Activated CD4-positive, alpha-beta T cell treated with anti-CD3 and anti-CD28 coated beads, Interleukin-2, amount 50 U/mL, for 48 hours (primary cell): Measurements from ENCODE around the gene SIKE1.
"Not testable (repeated sequence)": the region's sequence is repeated elsewhere in the genome, so short reads cannot be mapped to it uniquely, and the experiment has no call there.

Experiments used
- DNase-seq, 2 experiments: peaks; one replicate each; pipeline ENCODE4 v3.0.0-alpha.2; 2020

The SIKE1 gene

DNA sequence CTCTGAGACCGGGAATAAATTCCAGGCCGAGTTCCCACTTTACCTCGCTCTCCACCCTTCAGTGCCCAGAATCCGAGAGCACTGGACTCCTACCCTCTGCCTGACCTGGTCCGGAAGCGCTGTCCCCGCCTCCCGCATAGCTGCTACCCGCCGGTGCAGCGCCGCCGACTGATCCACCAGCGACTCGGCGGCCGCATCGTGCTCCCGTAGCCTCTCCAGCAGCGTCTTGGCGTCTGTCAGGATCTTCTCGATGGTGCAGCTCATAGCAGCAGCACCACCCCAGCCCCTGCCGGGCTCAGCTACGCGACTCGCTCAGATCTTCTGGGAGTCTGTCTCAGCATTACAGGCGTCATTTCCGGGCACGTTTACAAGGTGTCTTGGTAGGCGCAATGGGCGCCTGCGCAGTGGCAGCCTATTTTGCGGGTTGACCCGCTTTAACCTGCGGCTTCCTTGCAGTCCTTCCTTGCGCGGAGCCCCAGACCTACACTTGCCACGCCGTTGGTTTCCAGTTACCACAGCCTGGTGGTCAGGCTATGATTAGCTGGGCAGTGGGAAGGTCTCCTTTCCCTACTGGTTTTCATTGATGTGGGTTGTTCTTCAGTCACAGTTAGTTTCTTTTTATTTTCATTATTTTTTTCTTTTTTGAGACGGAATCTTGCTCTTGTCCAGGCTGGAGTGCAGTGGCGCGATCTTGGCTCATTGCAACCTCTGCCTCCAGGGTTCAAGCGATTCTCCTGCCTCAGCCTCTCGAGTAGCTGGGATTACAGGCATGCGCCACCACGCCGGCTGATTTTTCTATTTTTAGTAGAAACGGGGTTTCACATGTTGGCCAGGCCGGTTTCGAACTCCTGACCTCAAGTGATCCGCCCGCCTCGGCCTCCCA is at the start of gene SIKE1:
TSS of gene SIKE1 (minus strand) at position 342 of the 883 bp plus-strand sequence. CDS start at position 264, 78 bp downstream.
- peak; percentile 90 to 95 for DNase-seq

GRCh38 chr1:114830075-114830474 is 49.6 kb upstream of the SIKE1 start:
- DNase-seq = not testable (repeated sequence)

- DNase-seq = no peak
These were observed 47.8 kb upstream of the SIKE1 start for GRCh38 chr1:114828251-114828650.

GRCh38 chr1:114821978-114822377 is 41.5 kb upstream of the SIKE1 start:
- no peak for DNase-seq

GRCh38 chr1:114820392-114820791 is 39.9 kb upstream of the SIKE1 start:
- DNase-seq = no peak

GRCh38 chr1:114819869-114820268 is 39.4 kb upstream of the SIKE1 start:
- no peak for DNase-seq

DNA sequence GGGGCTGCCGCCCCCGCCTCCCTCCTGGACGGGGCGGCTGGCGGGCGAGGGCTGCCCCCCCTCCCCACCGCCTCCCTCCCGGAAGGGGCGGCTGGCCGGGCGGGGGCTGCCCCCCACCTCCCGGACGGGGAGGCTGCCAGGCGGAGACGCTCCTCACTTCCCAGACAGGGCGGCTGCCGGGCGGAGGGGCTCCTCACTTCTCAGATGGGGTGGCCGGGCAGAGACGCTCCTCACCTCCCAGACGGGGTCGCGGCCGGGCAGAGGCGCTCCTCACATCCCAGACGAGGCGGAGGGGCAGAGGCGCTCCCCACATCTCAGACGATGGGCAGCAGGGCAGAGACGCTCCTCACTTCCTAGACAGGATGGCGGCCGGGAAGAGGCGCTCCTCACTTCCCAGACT is 24.0 kb upstream of the SIKE1 start:
- not testable (repeated sequence) for DNase-seq

DNA sequence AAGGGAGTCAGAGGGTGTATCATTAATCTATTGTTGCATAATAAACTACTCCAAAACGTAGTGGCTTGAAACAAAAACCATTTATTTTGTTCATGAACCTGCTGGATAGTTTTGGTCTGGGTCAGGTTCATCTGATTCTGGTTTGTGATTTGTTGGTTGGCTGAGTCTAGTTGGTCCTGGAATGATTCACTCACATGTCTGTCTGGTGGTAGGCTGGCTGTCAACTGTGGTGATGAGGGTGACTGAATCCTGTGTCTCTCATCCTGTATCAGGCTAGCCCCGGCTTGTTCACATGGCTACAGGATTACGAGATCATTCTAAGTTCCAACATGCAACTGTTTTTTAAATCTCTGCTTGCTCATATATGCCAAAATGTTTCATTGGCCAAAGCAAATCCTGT is 22.5 kb upstream of the SIKE1 start:
- no peak for DNase-seq

DNA sequence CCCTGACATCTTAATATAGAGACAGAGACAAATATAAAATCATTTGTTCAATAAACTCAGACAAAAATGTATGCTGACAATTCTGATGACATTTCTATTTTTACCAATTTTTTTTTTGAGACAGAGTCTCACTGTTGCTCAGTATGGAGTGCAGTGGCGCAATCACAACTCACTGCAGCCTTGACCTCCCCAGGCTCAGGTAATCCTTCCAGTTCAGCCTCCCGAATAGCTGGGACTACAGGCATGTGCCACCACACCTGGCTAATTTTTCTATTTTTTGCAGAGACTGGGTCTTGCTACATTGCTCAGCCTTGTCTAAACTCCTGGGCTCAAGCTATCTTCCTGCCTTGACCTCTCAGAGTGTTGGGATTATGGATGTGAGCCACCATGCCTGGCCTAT is 13.6 kb upstream of the SIKE1 start:
- no peak for DNase-seq

- not testable (repeated sequence) for DNase-seq
These were observed 10.1 kb upstream of the SIKE1 start for GRCh38 chr1:114790581-114790980.

DNA sequence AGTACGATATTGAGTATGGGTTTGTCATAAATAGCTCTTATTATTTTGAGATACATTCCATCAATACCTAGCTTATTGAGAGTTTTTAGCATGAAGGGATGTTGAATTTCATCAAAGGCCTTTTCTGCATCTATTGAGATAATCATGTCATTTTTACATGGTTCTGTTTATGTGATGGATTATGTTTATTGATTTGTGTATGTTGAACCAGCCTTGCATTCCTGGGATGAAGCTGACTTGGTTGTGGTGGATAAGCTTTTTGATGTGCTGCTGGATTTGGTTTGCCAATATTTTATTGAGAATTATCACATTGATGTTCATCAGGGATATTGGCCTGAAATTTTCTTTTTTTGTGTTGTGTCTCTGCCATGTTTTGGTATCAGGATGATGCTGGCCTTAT is 6.0 kb upstream of the SIKE1 start:
- DNase-seq = not testable (repeated sequence)

- no peak for DNase-seq
These were observed 2.0 kb upstream of the SIKE1 start for GRCh38 chr1:114782476-114782875.

DNA sequence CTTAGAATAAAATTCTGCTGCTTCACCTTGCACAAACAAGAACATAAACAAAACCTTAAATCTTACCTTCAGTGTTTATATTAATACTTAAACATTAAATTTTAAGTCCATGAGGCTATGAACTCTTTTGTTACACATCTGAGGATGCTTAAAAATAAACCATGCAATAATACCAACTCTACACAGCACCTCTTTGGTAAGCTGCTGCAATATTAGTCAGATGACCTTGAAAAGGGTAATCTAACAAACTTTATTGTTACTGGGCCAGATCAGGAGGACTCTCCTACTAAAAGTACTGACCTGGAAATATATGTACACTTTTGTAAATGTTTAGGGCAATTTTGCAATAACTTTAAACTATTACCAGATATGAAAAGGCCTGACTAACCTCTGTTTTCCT is 763 bp downstream of the SIKE1 start:
- DNase-seq = no peak

GRCh38 chr1:114776726-114777125 is 3.8 kb downstream of the SIKE1 start:
- DNase-seq = not testable (repeated sequence)

GRCh38 chr1:114771992-114772391 is 8.5 kb downstream of the SIKE1 start:
- no peak for DNase-seq

DNA sequence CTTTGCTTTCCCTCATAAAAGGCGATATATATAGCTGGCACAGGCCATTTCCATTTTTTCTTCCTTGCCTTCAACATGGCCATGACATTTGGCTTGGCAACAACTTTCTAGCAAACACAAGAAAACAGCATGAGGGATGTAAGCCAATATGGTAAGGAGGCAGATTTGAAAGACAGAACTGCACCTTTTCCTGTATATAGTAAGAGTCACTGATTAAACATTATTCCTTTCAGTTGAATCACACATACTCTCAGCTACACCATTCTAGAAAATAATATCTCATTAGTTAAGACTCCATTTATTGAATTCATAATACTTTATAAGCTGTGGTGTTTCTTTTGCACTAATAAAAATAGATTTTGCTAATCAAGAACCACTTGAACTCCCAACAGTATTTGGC is 9.5 kb downstream of the SIKE1 start:
- no peak for DNase-seq

DNA sequence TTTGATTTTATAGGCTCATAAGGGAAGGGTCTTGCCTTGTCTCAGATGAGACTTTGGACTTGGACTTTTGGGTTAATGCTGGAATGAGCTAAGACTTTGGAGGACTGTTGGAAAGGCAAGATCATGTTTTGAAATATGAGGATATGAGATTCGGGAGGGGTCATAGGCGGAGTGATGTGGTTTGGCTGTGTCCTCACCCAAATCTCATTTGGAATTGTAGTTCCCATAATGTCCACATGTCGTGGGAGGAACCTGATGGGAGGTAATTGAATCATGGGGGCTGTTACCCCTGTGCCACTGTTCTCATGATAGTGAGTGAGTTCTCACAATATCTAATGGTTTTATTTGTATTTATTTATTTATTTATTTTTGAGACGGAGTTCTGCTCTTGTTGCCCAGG is 15.8 kb downstream of the SIKE1 start:
- no peak for DNase-seq

DNA sequence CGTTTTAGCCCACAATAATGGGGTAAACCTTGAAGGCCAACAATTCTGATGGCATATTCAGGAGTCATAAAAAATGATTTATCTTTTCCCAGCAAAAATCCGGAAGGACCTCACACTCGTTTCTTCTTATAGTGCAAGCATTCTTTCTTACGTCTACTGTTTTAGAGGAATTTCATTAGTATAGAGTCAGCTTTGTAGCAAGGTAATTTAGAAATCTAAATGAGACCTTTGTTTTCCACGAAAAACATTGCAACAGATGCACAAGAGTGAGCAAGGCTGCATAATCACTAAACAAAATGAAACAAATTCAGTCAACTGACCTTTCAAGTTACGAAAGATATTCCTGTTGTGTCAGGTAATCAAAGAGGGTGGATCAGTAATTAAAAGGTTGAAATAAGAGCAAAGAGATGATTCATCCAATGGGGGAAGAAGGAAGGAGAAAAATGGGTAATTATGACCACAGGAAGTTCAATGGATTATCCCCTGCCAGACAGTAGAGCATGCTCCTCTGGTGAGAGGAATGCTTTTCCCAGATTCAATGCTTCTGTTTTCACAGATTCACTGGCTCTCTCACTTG is 22.1 kb downstream of the SIKE1 start:
- no peak for DNase-seq

DNA sequence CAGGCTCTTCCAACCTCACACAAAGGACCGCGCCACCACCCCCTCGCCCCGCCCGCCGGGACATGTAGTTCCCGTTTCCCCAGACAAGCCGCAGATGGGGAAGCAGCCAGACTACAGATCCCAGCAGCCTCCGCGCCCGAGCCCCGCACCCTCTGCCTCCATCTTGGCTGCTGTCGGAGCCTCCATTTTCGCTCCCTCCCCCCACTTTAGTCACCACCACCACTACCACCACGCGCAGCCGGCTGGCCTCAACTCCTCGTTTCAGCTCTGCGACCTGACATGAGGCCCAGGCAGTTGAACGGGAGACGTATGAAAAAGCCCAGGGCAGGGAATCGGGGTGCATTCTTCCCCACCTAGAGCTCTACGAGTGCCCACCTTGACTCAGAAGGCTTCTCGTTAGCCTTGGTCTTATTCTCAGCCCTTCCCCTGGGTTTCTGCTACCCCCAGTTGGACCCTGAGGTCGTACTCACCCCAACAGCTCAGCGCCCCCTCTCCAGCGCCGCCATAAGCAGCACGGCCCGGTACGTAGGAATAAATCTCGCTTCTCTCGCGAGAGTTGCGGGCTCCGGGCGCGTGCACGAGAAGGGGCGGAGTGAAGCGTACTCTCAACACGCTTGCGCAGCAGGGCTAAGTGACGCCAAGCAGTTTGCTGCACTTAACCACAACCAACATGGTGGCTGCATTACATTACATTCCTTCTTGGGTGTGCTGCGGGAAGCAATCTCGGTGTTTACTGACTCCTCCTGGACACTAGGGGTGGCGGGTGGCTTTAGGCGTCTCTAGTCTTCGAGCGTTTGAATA is 22.8 kb downstream of the SIKE1 start, which contains the start of gene CSDE1:
TSS of gene CSDE1 (minus strand) at position 530 of the 801 bp plus-strand sequence. CDS start 18,094 bp downstream, outside the sequence.
- DNase-seq = peak; percentile 95 to 97

- peak in 1 of 2 experiments; percentile 20 for DNase-seq
These were observed 23.5 kb downstream of the SIKE1 start for GRCh38 chr1:114756949-114757454.

DNA sequence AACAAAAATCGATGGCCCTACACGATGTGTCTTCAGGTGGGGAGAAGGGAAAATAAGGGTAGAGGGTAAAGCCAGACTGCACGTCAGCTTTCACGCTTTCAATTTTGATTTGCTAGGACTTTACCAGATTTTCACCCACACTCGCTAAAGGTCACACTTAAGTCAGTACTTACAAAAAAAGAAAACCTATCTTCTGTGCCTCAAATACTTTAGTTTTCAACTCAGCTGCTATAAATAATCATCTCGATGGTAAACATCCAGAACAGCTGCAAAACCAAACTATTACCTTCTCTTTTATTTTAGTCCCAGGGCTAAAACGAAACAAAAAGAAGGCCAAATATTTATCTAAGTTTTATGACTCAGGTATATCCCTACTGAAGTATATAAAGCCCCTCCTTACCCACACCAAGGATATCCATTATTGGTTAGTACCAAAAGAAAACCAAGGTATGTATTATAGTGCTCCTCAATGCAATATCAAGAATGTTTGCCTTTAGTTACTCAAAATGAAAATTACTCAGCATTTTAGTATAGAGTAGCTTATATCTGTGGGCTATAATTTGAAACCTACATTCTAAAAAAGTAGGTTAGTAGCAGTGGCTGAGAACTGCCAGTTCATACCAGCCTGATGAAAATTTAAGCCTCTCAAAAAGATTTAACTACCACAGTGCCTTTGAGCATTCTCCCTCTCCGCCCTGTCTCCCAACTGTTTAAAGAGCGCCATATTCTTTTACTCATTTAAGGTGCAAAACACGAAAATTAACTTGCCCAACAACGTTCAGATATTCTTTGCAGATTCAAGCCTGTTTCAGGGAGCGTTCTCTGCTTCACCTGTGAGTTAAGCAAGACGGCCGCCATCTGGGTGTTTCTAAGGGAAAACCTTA is 24.2 kb downstream of the SIKE1 start:
- DNase-seq = no peak
